ENCODE measurements around the gene GIMAP5.
"Not testable (repeated sequence)": the region's sequence is repeated elsewhere in the genome, so short reads cannot be mapped to it uniquely, and the experiment has no call there.

GIMAP5 gene

GRCh38 chr7:150769768-150770167 lies 32.5 kb downstream of the GIMAP5 start:
- DNase-seq (ENCODE audit: low read depth, low spot score): no peak
- Histone ChIP-seq H3K4me1 (ENCODE audit: insufficient read depth, insufficient read length) (no peaks in the 10 kb centered on the region), H3K9ac (ENCODE audit: insufficient read length, low read depth) (no peak overlapping the region), H3K9me3 (ENCODE audit: insufficient read depth, low read length) (no peaks in the 10 kb centered on the region), H3K4me3 (ENCODE audit: insufficient read length, low read depth) (no peak overlapping the region), H3K36me3 (ENCODE audit: insufficient read depth, insufficient read length, low read length) (no peaks in the 10 kb centered on the region), H3K27me3 (ENCODE audit: insufficient read depth, insufficient read length) (no peaks in the 10 kb centered on the region)
- TF ChIP-seq YY1 (IDR thresholded peaks at IDR 0.05; ENCODE audit: insufficient read depth, insufficient read length): no peak
- TF ChIP-seq ZNF274 (IDR thresholded peaks at IDR 0.05; ENCODE audit: low read depth, low read length): no peak
- no peak for TF ChIP-seq SUZ12 (IDR thresholded peaks at IDR 0.05; ENCODE audit: extremely low read depth, insufficient read depth, insufficient read length)

- DNase-seq (ENCODE audit: low read depth, low spot score): not testable (repeated sequence)
Observed at GRCh38 chr7:150774131-150774530, 36.9 kb downstream of the GIMAP5 start.

GRCh38 chr7:150778014-150778737 lies 41.0 kb downstream of the GIMAP5 start:
- Histone ChIP-seq H3K27me3 (ENCODE audit: insufficient read depth, insufficient read length) (no peaks in the 10 kb centered on the region), H3K4me3 (ENCODE audit: insufficient read length, low read depth) (no peak overlapping the region), H3K4me1 (ENCODE audit: insufficient read depth, insufficient read length) (no peaks in the 10 kb centered on the region), H3K36me3 (ENCODE audit: insufficient read depth, insufficient read length, low read length) (no peaks in the 10 kb centered on the region), H3K9ac (ENCODE audit: insufficient read length, low read depth) (no peak overlapping the region), H3K9me3 (ENCODE audit: insufficient read depth, low read length) (no peaks in the 10 kb centered on the region)
- no peak for DNase-seq (ENCODE audit: low read depth, low spot score)
- no peak for TF ChIP-seq ZNF274 (IDR thresholded peaks at IDR 0.05; ENCODE audit: low read depth, low read length)
- no peak for TF ChIP-seq YY1 (IDR thresholded peaks at IDR 0.05; ENCODE audit: insufficient read depth, insufficient read length)
- no peak for TF ChIP-seq SUZ12 (IDR thresholded peaks at IDR 0.05; ENCODE audit: extremely low read depth, insufficient read depth, insufficient read length)

More at GRCh38 chr7:150774131-150774530, 36.9 kb downstream of the GIMAP5 start:
- H3K27me3 ChIP-seq (ENCODE audit: insufficient read depth, insufficient read length); H3K4me3 ChIP-seq (ENCODE audit: insufficient read length, low read depth); H3K4me1 ChIP-seq (ENCODE audit: insufficient read depth, insufficient read length); H3K9me3 ChIP-seq (ENCODE audit: insufficient read depth, low read length); H3K9ac ChIP-seq (ENCODE audit: insufficient read length, low read depth); H3K36me3 ChIP-seq (ENCODE audit: insufficient read depth, insufficient read length, low read length): not testable (repeated sequence)

- no peak overlapping the region for H3K4me3 ChIP-seq (ENCODE audit: insufficient read length, low read depth)
- no peaks in the 10 kb centered on the region for H3K4me1 ChIP-seq (ENCODE audit: insufficient read depth, insufficient read length)
- peak; percentile 64 for DNase-seq (ENCODE audit: low read depth, low spot score)
- no peaks in the 10 kb centered on the region for H3K36me3 ChIP-seq (ENCODE audit: insufficient read depth, insufficient read length, low read length)
- H3K9ac ChIP-seq (ENCODE audit: insufficient read length, low read depth): no peak overlapping the region
- TF ChIP-seq SUZ12 (IDR thresholded peaks at IDR 0.05; ENCODE audit: extremely low read depth, insufficient read depth, insufficient read length) (no peak), ZNF274 (IDR thresholded peaks at IDR 0.05; ENCODE audit: low read depth, low read length) (no peak), YY1 (IDR thresholded peaks at IDR 0.05; ENCODE audit: insufficient read depth, insufficient read length) (no peak)
- no peaks in the 10 kb centered on the region for H3K9me3 ChIP-seq (ENCODE audit: insufficient read depth, low read length)
- no peaks in the 10 kb centered on the region for H3K27me3 ChIP-seq (ENCODE audit: insufficient read depth, insufficient read length)
Observed at GRCh38 chr7:150778738-150779301, 41.6 kb downstream of the GIMAP5 start.

- no peak for DNase-seq (ENCODE audit: low read depth, low spot score)
- Histone ChIP-seq H3K27me3 (ENCODE audit: insufficient read depth, insufficient read length) (no peaks in the 10 kb centered on the region), H3K4me1 (ENCODE audit: insufficient read depth, insufficient read length) (no peaks in the 10 kb centered on the region), H3K36me3 (ENCODE audit: insufficient read depth, insufficient read length, low read length) (no peaks in the 10 kb centered on the region), H3K9me3 (ENCODE audit: insufficient read depth, low read length) (no peaks in the 10 kb centered on the region), H3K9ac (ENCODE audit: insufficient read length, low read depth) (no peak overlapping the region), H3K4me3 (ENCODE audit: insufficient read length, low read depth) (no peak overlapping the region)
- TF ChIP-seq YY1 (IDR thresholded peaks at IDR 0.05; ENCODE audit: insufficient read depth, insufficient read length) (no peak), ZNF274 (IDR thresholded peaks at IDR 0.05; ENCODE audit: low read depth, low read length) (no peak), SUZ12 (IDR thresholded peaks at IDR 0.05; ENCODE audit: extremely low read depth, insufficient read depth, insufficient read length) (no peak)
Observed at GRCh38 chr7:150780292-150780691, 43.1 kb downstream of the GIMAP5 start.

- H3K36me3 ChIP-seq (ENCODE audit: insufficient read depth, insufficient read length, low read length): no peaks in the 10 kb centered on the region
- no peak overlapping the region for H3K9ac ChIP-seq (ENCODE audit: insufficient read length, low read depth)
- TF ChIP-seq ZNF274 (IDR thresholded peaks at IDR 0.05; ENCODE audit: low read depth, low read length) (no peak), SUZ12 (IDR thresholded peaks at IDR 0.05; ENCODE audit: extremely low read depth, insufficient read depth, insufficient read length) (no peak), YY1 (IDR thresholded peaks at IDR 0.05; ENCODE audit: insufficient read depth, insufficient read length) (no peak)
- DNase-seq (ENCODE audit: low read depth, low spot score): no peak
- H3K9me3 ChIP-seq (ENCODE audit: insufficient read depth, low read length): no peaks in the 10 kb centered on the region
- H3K27me3 ChIP-seq (ENCODE audit: insufficient read depth, insufficient read length): no peaks in the 10 kb centered on the region
- H3K4me3 ChIP-seq (ENCODE audit: insufficient read length, low read depth): no peak overlapping the region
- H3K4me1 ChIP-seq (ENCODE audit: insufficient read depth, insufficient read length): no peaks in the 10 kb centered on the region
Observed at GRCh38 chr7:150781103-150781502, 43.9 kb downstream of the GIMAP5 start.

GRCh38 chr7:150781961-150782360 lies 44.7 kb downstream of the GIMAP5 start:
- Histone ChIP-seq H3K27me3 (ENCODE audit: insufficient read depth, insufficient read length) (no peaks in the 10 kb centered on the region), H3K9ac (ENCODE audit: insufficient read length, low read depth) (no peak overlapping the region), H3K4me1 (ENCODE audit: insufficient read depth, insufficient read length) (no peaks in the 10 kb centered on the region), H3K9me3 (ENCODE audit: insufficient read depth, low read length) (no peaks in the 10 kb centered on the region), H3K4me3 (ENCODE audit: insufficient read length, low read depth) (no peak overlapping the region), H3K36me3 (ENCODE audit: insufficient read depth, insufficient read length, low read length) (no peaks in the 10 kb centered on the region)
- no peak for DNase-seq (ENCODE audit: low read depth, low spot score)
- TF ChIP-seq SUZ12 (IDR thresholded peaks at IDR 0.05; ENCODE audit: extremely low read depth, insufficient read depth, insufficient read length) (no peak), ZNF274 (IDR thresholded peaks at IDR 0.05; ENCODE audit: low read depth, low read length) (no peak), YY1 (IDR thresholded peaks at IDR 0.05; ENCODE audit: insufficient read depth, insufficient read length) (no peak)

Measured in NT2/D1 (cell line).